ENCODE measurements around the gene PRIM2. TPM values are rescaled to one million over a fixed set of nuclear protein-coding genes. Genes with fewer than 3 reads are reported as not detected.
"Not testable (repeated sequence)": the region's sequence is repeated elsewhere in the genome, so short reads cannot be mapped to it uniquely, and the experiment has no call there.

PRIM2 gene
- total RNA-seq, 1 donor from 2014 or later: 0.85 TPM

- TF ChIP-seq CTCF (IDR thresholded peaks at IDR 0.05): no peak
- no peaks in the 10 kb centered on the region for H3K4me1 ChIP-seq
- DNase-seq (ENCODE audit: low spot score in 2 of 2): no peak
- H3K9me3 ChIP-seq: no peaks in the 10 kb centered on the region
- no peaks in the 10 kb centered on the region for H3K36me3 ChIP-seq
- H3K27me3 ChIP-seq: no peaks in the 10 kb centered on the region
- no peak overlapping the region for H3K4me3 ChIP-seq
- H3K27ac ChIP-seq: no peak overlapping the region
- intact Hi-C loops (cut with DNase I): no loop called here
These were observed 38.4 kb upstream of the PRIM2 start for GRCh38 chr6:57279013-57279412.

GRCh38 chr6:57283106-57283505, 34.3 kb upstream of the PRIM2 start:
- no peak for DNase-seq (ENCODE audit: low spot score in 2 of 2)
- H3K36me3 ChIP-seq: no peaks in the 10 kb centered on the region
- H3K27me3 ChIP-seq: no peaks in the 10 kb centered on the region
- no peaks in the 10 kb centered on the region for H3K9me3 ChIP-seq
- TF ChIP-seq CTCF (IDR thresholded peaks at IDR 0.05): no peak
- H3K4me1 ChIP-seq: no peaks in the 10 kb centered on the region
- no peak overlapping the region for H3K4me3 ChIP-seq
- intact Hi-C loops (cut with DNase I): no loop called here
- H3K27ac ChIP-seq: no peak overlapping the region

GRCh38 chr6:57283911-57284455, 33.4 kb upstream of the PRIM2 start:
- intact Hi-C loops (cut with DNase I): no loop called here
- Histone ChIP-seq H3K36me3 (no peaks in the 10 kb centered on the region), H3K27me3 (no peaks in the 10 kb centered on the region), H3K9me3 (no peaks in the 10 kb centered on the region), H3K4me3 (no peak overlapping the region), H3K4me1 (no peaks in the 10 kb centered on the region), H3K27ac (no peak overlapping the region)
- DNase-seq (ENCODE audit: low spot score in 2 of 2): no peak
- TF ChIP-seq CTCF (IDR thresholded peaks at IDR 0.05): no peak

GRCh38 chr6:57288136-57288535, 29.3 kb upstream of the PRIM2 start:
- DNase-seq (ENCODE audit: low spot score in 2 of 2); H3K36me3 ChIP-seq; H3K4me1 ChIP-seq; H3K27ac ChIP-seq; H3K27me3 ChIP-seq; intact Hi-C loops (cut with DNase I); H3K9me3 ChIP-seq; H3K4me3 ChIP-seq: not testable (repeated sequence)

- H3K4me1 ChIP-seq; H3K36me3 ChIP-seq; H3K9me3 ChIP-seq; H3K27me3 ChIP-seq; DNase-seq (ENCODE audit: low spot score in 2 of 2); H3K4me3 ChIP-seq; H3K27ac ChIP-seq; intact Hi-C loops (cut with DNase I): not testable (repeated sequence)
These were observed 24.0 kb upstream of the PRIM2 start for GRCh38 chr6:57293472-57293871.

GRCh38 chr6:57294862-57295445, 22.5 kb upstream of the PRIM2 start:
- intact Hi-C loops (cut with DNase I): no loop called here
- H3K9me3 ChIP-seq: no peaks in the 10 kb centered on the region
- no peaks in the 10 kb centered on the region for H3K4me1 ChIP-seq
- DNase-seq (ENCODE audit: low spot score in 2 of 2): peak in 1 of 2 donors; percentile 76
- H3K27me3 ChIP-seq: no peaks in the 10 kb centered on the region
- TF ChIP-seq CTCF (IDR thresholded peaks at IDR 0.05): no peak
- no peak overlapping the region for H3K4me3 ChIP-seq
- H3K27ac ChIP-seq: peak overlapping the region; percentile 7 to 45
- H3K36me3 ChIP-seq: no peaks in the 10 kb centered on the region

- H3K9me3 ChIP-seq: no peaks in the 10 kb centered on the region
- no peak overlapping the region for H3K4me3 ChIP-seq
- peaks cover 0 to 4% of the 10 kb centered on the region in 2 donors for H3K4me1 ChIP-seq
- H3K27ac ChIP-seq: no peak overlapping the region
- intact Hi-C loops (cut with DNase I): no loop called here
- no peak for DNase-seq (ENCODE audit: low spot score in 2 of 2)
- H3K27me3 ChIP-seq: no peaks in the 10 kb centered on the region
- no peaks in the 10 kb centered on the region for H3K36me3 ChIP-seq
- no peak for TF ChIP-seq CTCF (IDR thresholded peaks at IDR 0.05)
These were observed 19.9 kb upstream of the PRIM2 start for GRCh38 chr6:57297505-57297904.

Measured in ascending aorta (tissue), 2 donors.